ENCODE data around the gene RAD21L1. TPM values are rescaled to one million over a fixed set of nuclear protein-coding genes. Genes with fewer than 3 reads are reported as not detected.

The RAD21L1 gene
- total RNA-seq, 2 donors from 2014 or later, result 1.4 TPM; not detected in 1

GRCh38 chr20:1298166-1298565, 72.3 kb downstream of the RAD21L1 start:
- no peak for TF ChIP-seq CTCF (conservative IDR thresholded peaks at IDR 0.05)
- H3K27me3 ChIP-seq (ENCODE audit: control insufficient read depth, insufficient read depth, low read length, poor library complexity, severe bottlenecking), result no peaks in the 10 kb centered on the region
- no peak overlapping the region for H3K9ac ChIP-seq (ENCODE audit: extremely low read depth, low read length, poor library complexity, severe bottlenecking)
- WGBS, 2 experiments (ENCODE audit: insufficient coverage in 1 of 2, insufficient read length in 1 of 2), result 85 to 97% methylated on average over 4 to 5 of the region's 5 CpGs
- DNase-seq, result no peak
- H3K4me1 ChIP-seq (ENCODE audit: control insufficient read depth, insufficient read depth, low read length), result peaks cover 6% of the 10 kb centered on the region
- H3K27ac ChIP-seq (ENCODE audit: low read depth, low read length), result no peak overlapping the region
- H3K4me1 Mint-ChIP-seq, result peaks cover 8% of the 10 kb centered on the region
- H3K9me3 ChIP-seq (ENCODE audit: control insufficient read depth, low read length), result no peaks in the 10 kb centered on the region
- H3K36me3 ChIP-seq (ENCODE audit: control insufficient read depth, insufficient read depth, low read length), result no peaks in the 10 kb centered on the region
- H3K36me3 Mint-ChIP-seq (ENCODE audit: low read depth), result peaks cover 5% of the 10 kb centered on the region
- H3K27ac Mint-ChIP-seq, result no peak overlapping the region
- H3K9me3 Mint-ChIP-seq, result no peaks in the 10 kb centered on the region
- no peak overlapping the region for H3K4me3 ChIP-seq (ENCODE audit: low read length)
- H3K4me3 Mint-ChIP-seq, result no peak overlapping the region
- H3K27me3 Mint-ChIP-seq (ENCODE audit: insufficient read depth), result no peaks in the 10 kb centered on the region

GRCh38 chr20:1298888-1299511, 73.2 kb downstream of the RAD21L1 start:
- no peaks in the 10 kb centered on the region for H3K27me3 ChIP-seq (ENCODE audit: control insufficient read depth, insufficient read depth, low read length, poor library complexity, severe bottlenecking)
- no peak overlapping the region for H3K9ac ChIP-seq (ENCODE audit: extremely low read depth, low read length, poor library complexity, severe bottlenecking)
- Mint-ChIP-seq H3K27ac (no peak overlapping the region), H3K27me3 (ENCODE audit: insufficient read depth) (no peaks in the 10 kb centered on the region), H3K9me3 (no peaks in the 10 kb centered on the region), H3K36me3 (ENCODE audit: low read depth) (peaks cover 5% of the 10 kb centered on the region), H3K4me3 (no peak overlapping the region), H3K4me1 (peaks cover 8% of the 10 kb centered on the region)
- no peak overlapping the region for H3K27ac ChIP-seq (ENCODE audit: low read depth, low read length)
- H3K36me3 ChIP-seq (ENCODE audit: control insufficient read depth, insufficient read depth, low read length), result no peaks in the 10 kb centered on the region
- peaks cover 6% of the 10 kb centered on the region for H3K4me1 ChIP-seq (ENCODE audit: control insufficient read depth, insufficient read depth, low read length)
- TF ChIP-seq CTCF (conservative IDR thresholded peaks at IDR 0.05), result no peak
- DNase-seq, result no peak
- WGBS, 2 experiments (ENCODE audit: insufficient coverage in 1 of 2, insufficient read length in 1 of 2), result 93 to 98% methylated on average over 8 of the region's 10 CpGs
- H3K9me3 ChIP-seq (ENCODE audit: control insufficient read depth, low read length), result no peaks in the 10 kb centered on the region
- no peak overlapping the region for H3K4me3 ChIP-seq (ENCODE audit: low read length)

- H3K27me3 Mint-ChIP-seq (ENCODE audit: insufficient read depth), result no peaks in the 10 kb centered on the region
- WGBS, 2 experiments (ENCODE audit: insufficient coverage in 1 of 2, insufficient read length in 1 of 2), result 91 to 95% methylated on average over 4 to 9 of the region's 9 CpGs
- H3K36me3 ChIP-seq (ENCODE audit: control insufficient read depth, insufficient read depth, low read length), result no peaks in the 10 kb centered on the region
- H3K4me1 ChIP-seq (ENCODE audit: control insufficient read depth, insufficient read depth, low read length), result peaks cover 6% of the 10 kb centered on the region
- no peaks in the 10 kb centered on the region for H3K9me3 Mint-ChIP-seq
- H3K27ac Mint-ChIP-seq, result no peak overlapping the region
- peaks cover 8% of the 10 kb centered on the region for H3K4me1 Mint-ChIP-seq
- H3K4me3 ChIP-seq (ENCODE audit: low read length), result no peak overlapping the region
- H3K36me3 Mint-ChIP-seq (ENCODE audit: low read depth), result peaks cover 5% of the 10 kb centered on the region
- peak; percentile 73 for TF ChIP-seq CTCF (conservative IDR thresholded peaks at IDR 0.05)
- no peak overlapping the region for H3K27ac ChIP-seq (ENCODE audit: low read depth, low read length)
- no peak overlapping the region for H3K9ac ChIP-seq (ENCODE audit: extremely low read depth, low read length, poor library complexity, severe bottlenecking)
- no peaks in the 10 kb centered on the region for H3K9me3 ChIP-seq (ENCODE audit: control insufficient read depth, low read length)
- DNase-seq, result peak; percentile 85
- H3K4me3 Mint-ChIP-seq, result no peak overlapping the region
- H3K27me3 ChIP-seq (ENCODE audit: control insufficient read depth, insufficient read depth, low read length, poor library complexity, severe bottlenecking), result no peaks in the 10 kb centered on the region
Observed at GRCh38 chr20:1299522-1299921, 73.7 kb downstream of the RAD21L1 start.

Data from endodermal cell (in vitro differentiated cells).